Neuronal stem cell (in vitro differentiated cells): ENCODE measurements around the gene RTL1.

Experiments
- DNase-seq: peaks from one replicate; pipeline ENCODE4 v3.0.0-alpha.2; 2013; ENCODE audit warnings: low spot score
- H2AFZ ChIP-seq: one replicate; pipeline ENCODE4 v1.6.1; 2013; ENCODE audit warnings: mild to moderate bottlenecking, low read length, inconsistent platforms
- H2AK5ac ChIP-seq: 2 replicates; pipeline ENCODE4 v1.6.1; 2013; ENCODE audit warnings: low read depth, mild to moderate bottlenecking, inconsistent platforms, low read length, moderate library complexity, mixed read lengths
- H2BK120ac ChIP-seq: 2 replicates; pipeline ENCODE4 v1.6.1; 2013; ENCODE audit warnings: low read depth, mild to moderate bottlenecking, inconsistent platforms, low read length, moderate library complexity, mixed read lengths
- H2BK12ac ChIP-seq: one replicate; pipeline ENCODE4 v1.6.1; 2013; ENCODE audit warnings: low read length, inconsistent platforms
- H2BK15ac ChIP-seq: 2 replicates; pipeline ENCODE4 v1.6.1; 2013; ENCODE audit warnings: mild to moderate bottlenecking, low read length, inconsistent platforms, mixed read lengths
- H2BK5ac ChIP-seq: one replicate; pipeline ENCODE4 v1.6.1; 2013; ENCODE audit warnings: inconsistent platforms, mild to moderate bottlenecking, low read length, moderate library complexity
- H3K14ac ChIP-seq: one replicate; pipeline ENCODE4 v1.6.1; 2013; ENCODE audit warnings: low read length, inconsistent platforms
- H3K18ac ChIP-seq: 2 replicates; pipeline ENCODE4 v1.6.1; 2013; ENCODE audit warnings: low read length, inconsistent platforms
- H3K23ac ChIP-seq: 2 replicates; pipeline ENCODE4 v1.6.1; 2013; ENCODE audit warnings: low read depth, mild to moderate bottlenecking, mixed read lengths, low read length, inconsistent platforms; ENCODE audit not compliant: poor library complexity
- H3K27ac ChIP-seq: replicated peaks from 3 replicates; pipeline ENCODE4 v1.5.1; 2013; ENCODE audit warnings: low read length, inconsistent platforms
- H3K27me3 ChIP-seq, 3 experiments: 2 replicates each; pipeline ENCODE4 v1.6.1; 2013; ENCODE audit warnings: low read length in 3 of 3, mild to moderate bottlenecking in 2 of 3, inconsistent platforms in 1 of 3, low read depth in 1 of 3, mixed read lengths in 1 of 3, moderate library complexity in 1 of 3; ENCODE audit not compliant: control insufficient read depth in 3 of 3, insufficient read depth in 3 of 3
- H3K36me3 ChIP-seq, 2 donors: replicated peaks in 1 of 2; 2 replicates each; pipeline ENCODE4 v1.6.1; 2013; ENCODE audit warnings: low read length in 2 of 2; ENCODE audit not compliant: control insufficient read depth in 2 of 2, insufficient read depth in 2 of 2
- H3K4ac ChIP-seq: 2 replicates; pipeline ENCODE4 v1.6.1; 2013; ENCODE audit warnings: inconsistent platforms, mild to moderate bottlenecking, low read length, moderate library complexity
- H3K4me1 ChIP-seq, 2 donors: 1 replicate in 1 of 2; 2 replicates in 1 of 2; pipeline ENCODE4 v1.6.1; 2013; ENCODE audit warnings: low read length in 2 of 2, low read depth in 1 of 2; ENCODE audit not compliant: control insufficient read depth in 2 of 2, insufficient read depth in 1 of 2
- H3K4me2 ChIP-seq: one replicate; pipeline ENCODE4 v1.6.1; 2013; ENCODE audit warnings: mild to moderate bottlenecking, low read length, inconsistent platforms; ENCODE audit not compliant: insufficient read depth, poor library complexity, severe bottlenecking
- H3K4me3 ChIP-seq, 2 donors: 2 replicates each; pipeline ENCODE4 v1.5.1; 2013; ENCODE audit warnings: low read length in 2 of 2, mild to moderate bottlenecking in 2 of 2, inconsistent platforms in 1 of 2, moderate library complexity in 1 of 2
- H3K79me1 ChIP-seq: one replicate; pipeline ENCODE4 v1.6.1; 2013; ENCODE audit warnings: low read depth, mild to moderate bottlenecking, inconsistent platforms, low read length, moderate library complexity
- H3K9ac ChIP-seq: one replicate; pipeline ENCODE4 v1.6.1; 2013; ENCODE audit warnings: mild to moderate bottlenecking, low read depth, low read length, inconsistent platforms; ENCODE audit not compliant: poor library complexity
- H3K9me3 ChIP-seq, 2 donors: replicated peaks in 1 of 2; 2 replicates each; pipeline versions ENCODE3 to v1.6.1; 2013; ENCODE audit warnings: low read length in 2 of 2, mild to moderate bottlenecking in 2 of 2, inconsistent platforms in 1 of 2, low read depth in 1 of 2, mixed read lengths in 1 of 2, moderate library complexity in 1 of 2; ENCODE audit not compliant: control insufficient read depth in 2 of 2, insufficient read depth in 1 of 2
- H4K8ac ChIP-seq: one replicate; pipeline ENCODE4 v1.6.1; 2013; ENCODE audit warnings: low read depth, mild to moderate bottlenecking, inconsistent platforms, low read length, moderate library complexity
- H4K91ac ChIP-seq: one replicate; pipeline ENCODE4 v1.6.1; 2013; ENCODE audit warnings: low read length, low read depth, mild to moderate bottlenecking, inconsistent platforms; ENCODE audit not compliant: poor library complexity
- WGBS, 2 donors: extraction: QIAGEN DNeasy Blood & Tissue Kit; methylation state at CpG; one replicate each; pipeline ENCODE4 v1.1.7; 2013; ENCODE audit warnings: missing lambda C conversion rate in 2 of 2, mixed read lengths in 1 of 2; ENCODE audit not compliant: insufficient read length in 2 of 2, insufficient replicate concordance in 1 of 2; ENCODE audit errors: extremely low coverage in 2 of 2; 5-methylcytosine and 5-hydroxymethylcytosine counted together

RTL1 gene

DNA sequence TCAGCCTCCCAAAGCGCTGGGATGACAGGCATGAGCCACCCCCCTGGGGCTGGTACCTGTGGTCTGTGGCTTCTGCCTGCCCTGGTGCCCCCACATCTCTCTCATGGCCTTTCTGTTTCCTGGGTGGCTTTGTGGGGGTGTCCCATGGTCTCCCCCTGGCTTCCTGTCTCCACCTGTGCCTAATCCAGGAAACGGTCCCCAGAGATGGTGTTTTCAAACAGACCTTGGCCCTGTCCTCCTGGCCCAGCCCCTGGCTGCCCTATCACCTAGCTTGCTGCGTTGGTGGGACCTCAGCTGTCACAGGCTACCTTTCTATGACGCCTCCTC is 59.5 kb downstream of the RTL1 start:
- DNase-seq: no peak
- Histone ChIP-seq H3K27me3 (no peaks in the 10 kb centered on the region), H4K8ac (no peak overlapping the region), H2AK5ac (peak overlapping the region; percentile 86), H3K36me3 (no peaks in the 10 kb centered on the region), H2BK12ac (peak overlapping the region; percentile 47), H3K18ac (peak overlapping the region; percentile 95), H3K14ac (no peak overlapping the region), H3K4ac (no peak overlapping the region), H3K4me2 (no peak overlapping the region), H2AFZ (no peak overlapping the region), H3K4me3 (no peak overlapping the region), H2BK120ac (peak overlapping the region; percentile 88), H3K23ac (no peak overlapping the region), H4K91ac (peak overlapping the region; percentile 73), H2BK15ac (no peak overlapping the region), H2BK5ac (peak overlapping the region; percentile 41), H3K79me1 (no peaks in the 10 kb centered on the region), H3K9me3 (no peaks in the 10 kb centered on the region), H3K27ac (peak overlapping the region; percentile 100), H3K4me1 (peaks cover 34 to 40% of the 10 kb centered on the region in 2 donors), H3K9ac (no peak overlapping the region)
- no CpG with 5 or more reads among the region's 4 CpGs for WGBS, 2 donors

DNA sequence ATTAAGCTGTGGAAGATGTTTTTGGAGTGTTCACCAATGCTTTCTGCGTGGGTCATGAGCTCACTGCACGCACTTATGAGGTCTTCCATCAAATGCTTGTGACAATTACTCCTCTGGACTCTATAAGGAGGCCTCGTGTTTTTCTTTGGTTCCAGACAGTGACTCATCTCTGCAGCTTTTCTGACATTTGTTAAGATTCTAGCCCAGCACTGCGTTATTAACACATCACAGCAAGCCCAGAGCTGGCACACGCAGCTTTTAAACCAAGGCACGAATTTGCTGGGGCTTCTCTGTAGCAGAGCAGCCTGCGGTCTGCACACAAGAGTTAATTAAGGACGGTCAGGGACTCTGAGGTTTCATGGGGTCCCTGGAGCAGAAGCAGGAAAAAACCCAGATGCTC is 60.7 kb downstream of the RTL1 start:
- Histone ChIP-seq H2BK12ac (no peak overlapping the region), H3K27ac (peak overlapping the region; percentile 100), H4K91ac (no peak overlapping the region), H3K18ac (peak overlapping the region; percentile 53), H3K14ac (no peak overlapping the region), H2BK120ac (peak overlapping the region; percentile 88), H3K9ac (no peak overlapping the region), H2AFZ (peak overlapping the region; percentile 85), H3K4me1 (peaks cover 44 to 52% of the 10 kb centered on the region in 2 donors), H3K4me3 (no peak overlapping the region), H3K23ac (no peak overlapping the region), H2BK5ac (peak overlapping the region; percentile 41), H3K4me2 (no peak overlapping the region), H3K9me3 (no peaks in the 10 kb centered on the region), H4K8ac (no peak overlapping the region), H3K79me1 (no peaks in the 10 kb centered on the region), H3K4ac (no peak overlapping the region), H3K27me3 (no peaks in the 10 kb centered on the region), H2AK5ac (peak overlapping the region; percentile 86), H2BK15ac (no peak overlapping the region), H3K36me3 (no peaks in the 10 kb centered on the region)
- no CpG with 5 or more reads among the region's 8 CpGs for whole genome bisulfite sequencing, 2 donors
- no peak for DNase-seq

DNA sequence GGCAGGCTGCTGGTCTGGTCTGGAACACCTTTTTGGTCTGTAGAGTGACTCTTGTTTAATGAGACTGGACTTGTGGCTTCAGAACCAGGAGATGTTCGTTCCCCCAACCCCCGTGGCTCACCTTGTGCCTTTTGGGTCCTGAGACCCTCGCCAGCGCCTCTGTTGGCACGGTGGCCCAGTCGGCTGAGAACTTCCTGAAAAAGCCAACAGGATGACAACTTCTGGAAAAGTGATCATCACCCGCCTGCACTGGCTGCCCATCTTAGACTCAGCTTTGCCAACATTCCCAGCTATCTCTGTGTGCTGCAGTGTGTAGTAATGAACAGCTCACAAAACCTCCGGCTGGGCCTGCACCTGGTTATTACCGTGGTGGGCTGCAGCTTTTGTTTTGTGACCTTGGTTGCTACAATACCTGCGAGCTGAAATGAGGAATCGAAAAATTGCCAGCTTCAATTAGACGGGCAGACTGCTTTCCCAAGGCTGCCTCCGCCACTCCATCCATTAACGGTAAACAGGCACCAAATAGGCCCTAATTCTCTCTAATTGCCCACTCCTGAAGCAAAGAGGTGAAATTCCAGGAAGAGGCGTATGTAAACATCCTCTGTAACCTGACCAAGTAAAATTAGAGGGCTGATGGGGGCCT is 61.6 kb downstream of the RTL1 start:
- no peak overlapping the region for H4K8ac ChIP-seq
- no peak for DNase-seq
- no peaks in the 10 kb centered on the region for H3K27me3 ChIP-seq
- H3K18ac ChIP-seq: peak overlapping the region; percentile 99
- H3K23ac ChIP-seq: peak overlapping the region; percentile 26
- peak overlapping the region; percentile 86 for H3K4ac ChIP-seq
- peak overlapping the region; percentile 53 for H2BK12ac ChIP-seq
- peak overlapping the region; percentile 99 for H2BK120ac ChIP-seq
- H2AFZ ChIP-seq: no peak overlapping the region
- H2BK15ac ChIP-seq: peak overlapping the region; percentile 41
- peaks cover 52 to 58% of the 10 kb centered on the region in 2 donors for H3K4me1 ChIP-seq
- no peaks in the 10 kb centered on the region for H3K36me3 ChIP-seq
- no peaks in the 10 kb centered on the region for H3K9me3 ChIP-seq
- H3K9ac ChIP-seq: peak overlapping the region; percentile 71
- H3K4me3 ChIP-seq: no peak overlapping the region
- no peak overlapping the region for H3K14ac ChIP-seq
- H2BK5ac ChIP-seq: peak overlapping the region; percentile 98
- no peaks in the 10 kb centered on the region for H3K79me1 ChIP-seq
- H4K91ac ChIP-seq: peak overlapping the region; percentile 100
- no CpG with 5 or more reads among the region's 15 CpGs for WGBS, 2 donors
- peak overlapping the region; percentile 100 for H3K27ac ChIP-seq
- no peak overlapping the region for H3K4me2 ChIP-seq
- peak overlapping the region; percentile 99 for H2AK5ac ChIP-seq

DNA sequence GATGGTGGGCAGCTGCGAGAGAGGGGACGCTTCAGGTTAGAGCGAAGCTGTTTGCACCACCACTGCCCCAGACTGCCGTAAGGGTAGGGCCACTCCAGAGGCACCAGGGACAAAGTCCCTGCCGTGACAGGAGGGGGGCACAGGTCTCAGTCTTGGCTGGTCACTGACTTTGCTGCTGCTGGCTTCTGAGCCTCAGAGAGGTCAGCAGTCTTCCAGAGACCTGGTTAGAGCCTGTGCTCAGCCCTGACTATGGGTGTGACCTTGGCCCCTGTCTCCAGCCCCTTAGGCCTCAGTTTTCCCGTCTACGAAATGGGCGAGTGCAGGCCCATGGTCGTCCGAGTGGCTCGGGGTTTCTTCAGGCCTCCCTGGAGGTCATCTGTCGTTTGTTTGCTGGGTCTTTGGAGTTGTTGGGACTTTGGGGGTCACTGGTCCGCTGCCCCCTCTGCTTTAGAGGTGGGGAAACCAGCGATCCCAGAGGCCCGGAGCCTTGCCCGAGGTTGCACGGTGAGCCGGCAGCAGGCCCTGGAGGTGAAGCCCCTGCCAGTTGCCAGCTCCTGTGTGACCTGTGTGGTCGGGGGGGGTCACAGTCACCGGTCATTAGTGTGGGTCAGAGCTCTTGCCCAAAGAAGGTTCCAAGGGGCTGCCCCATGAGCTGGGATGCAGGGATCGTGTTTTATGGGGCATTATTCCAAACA is 62.3 kb downstream of the RTL1 start:
- no peak for DNase-seq
- WGBS, 2 donors: no CpG with 5 or more reads among the region's 21 CpGs
- H4K8ac ChIP-seq: peak overlapping the region; percentile 53
- peaks cover 3% of the 10 kb centered on the region for H3K79me1 ChIP-seq
- H4K91ac ChIP-seq: peak overlapping the region; percentile 100
- H2BK120ac ChIP-seq: peak overlapping the region; percentile 99
- peaks cover 53 to 58% of the 10 kb centered on the region in 2 donors for H3K4me1 ChIP-seq
- H3K27me3 ChIP-seq: no peaks in the 10 kb centered on the region
- H3K4me2 ChIP-seq: peak overlapping the region; percentile 43
- peak overlapping the region; percentile 77 for H3K14ac ChIP-seq
- H2BK5ac ChIP-seq: peak overlapping the region; percentile 98
- H3K4me3 ChIP-seq: no peak overlapping the region
- H3K27ac ChIP-seq: peak overlapping the region; percentile 100
- no peaks in the 10 kb centered on the region for H3K9me3 ChIP-seq
- no peaks in the 10 kb centered on the region for H3K36me3 ChIP-seq
- peak overlapping the region; percentile 99 for H3K18ac ChIP-seq
- peak overlapping the region; percentile 41 for H2BK15ac ChIP-seq
- peak overlapping the region; percentile 26 for H3K23ac ChIP-seq
- peak overlapping the region; percentile 63 for H2BK12ac ChIP-seq
- peak overlapping the region; percentile 86 for H3K4ac ChIP-seq
- H3K9ac ChIP-seq: peak overlapping the region; percentile 90
- peak overlapping the region; percentile 99 for H2AK5ac ChIP-seq
- peak overlapping the region; percentile 82 for H2AFZ ChIP-seq
